ENCODE measurements around the gene DDX10. TPM values are rescaled to one million over a fixed set of nuclear protein-coding genes. Genes with fewer than 3 reads are reported as not detected.

Gene DDX10
- total RNA-seq, 1 experiment from 2014 or later, result 78.3 TPM

DNA sequence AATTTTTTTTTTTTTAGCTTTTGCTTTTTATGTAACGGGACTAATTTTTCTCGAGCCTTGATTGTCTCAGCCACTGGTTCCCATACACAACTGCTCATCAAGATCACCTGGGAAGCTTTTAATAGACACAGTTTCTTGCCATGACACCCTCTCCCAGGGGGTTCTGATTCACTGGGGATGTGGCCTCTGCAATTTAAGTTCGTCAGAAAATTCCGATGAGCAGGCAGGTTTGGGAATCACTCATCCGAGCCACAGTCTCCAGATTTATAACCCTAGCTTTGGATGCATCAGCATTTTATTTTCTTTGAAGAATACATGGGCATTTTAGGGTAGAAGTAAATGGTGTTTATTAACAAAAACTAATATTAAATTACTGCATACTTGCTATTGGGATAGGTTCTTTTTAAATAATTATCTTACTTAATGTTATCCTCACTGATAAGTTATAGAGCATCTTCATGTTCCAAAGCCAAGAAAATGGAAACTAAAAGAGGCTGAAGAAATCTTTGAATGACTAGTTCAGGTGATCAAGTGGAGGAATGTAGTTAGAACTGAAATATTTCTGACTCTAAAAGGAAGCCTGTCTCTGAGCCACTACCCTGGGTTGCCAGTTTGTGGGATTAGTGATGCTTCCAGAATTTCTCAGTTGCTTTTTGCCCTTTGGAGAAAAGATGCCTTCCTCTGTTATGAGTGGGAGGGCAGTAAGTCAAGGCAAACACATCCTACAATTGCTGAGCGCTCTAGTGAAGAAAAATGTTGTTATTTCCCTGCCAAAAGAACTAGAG, 319.0 kb downstream of the DDX10 start:
- peaks cover 11% of the 10 kb centered on the region for H3K27me3 Mint-ChIP-seq (ENCODE audit: insufficient read depth, unreplicated experiment)
- Histone ChIP-seq H3K9me3 (no peaks in the 10 kb centered on the region), H3K4me3 (ENCODE audit: low read depth, low read length) (no peak overlapping the region), H3K4me1 (no peaks in the 10 kb centered on the region), H3K36me3 (ENCODE audit: control insufficient read depth, insufficient read depth, low read length) (no peaks in the 10 kb centered on the region), H3K27me3 (replicated peaks; ENCODE audit: control insufficient read depth, insufficient read depth, low read length) (no peaks in the 10 kb centered on the region)
- H3K9me3 Mint-ChIP-seq (ENCODE audit: unreplicated experiment), result no peaks in the 10 kb centered on the region
- CTCF ChIA-PET, result interaction anchor here (0.6 kb wide), 1 partner anchor 84 kb away, joined by 3 read pairs; no protein-coding TSS in a partner anchor
- TF ChIP-seq CTCF (IDR thresholded peaks at IDR 0.05; ENCODE audit: insufficient read depth in 1 of 2, low read depth in 1 of 2, low read length in 1 of 2, severe bottlenecking in 1 of 2, unreplicated experiment in 1 of 2), result no peak
- DNase-seq, result no peak
- no peak overlapping the region for H3K4me3 Mint-ChIP-seq (ENCODE audit: unreplicated experiment)
- no peaks in the 10 kb centered on the region for H3K4me1 Mint-ChIP-seq (ENCODE audit: low read depth, unreplicated experiment)
- intact Hi-C loops (cut with micrococcal nuclease; ENCODE audit: unreplicated experiment), result no loop called here
- POLR2A ChIA-PET, result interaction anchor here (0.6 kb wide), 1 partner anchor 65 kb away, joined by 3 read pairs; no protein-coding TSS in a partner anchor
- H3K36me3 Mint-ChIP-seq (ENCODE audit: insufficient read depth, unreplicated experiment), result no peaks in the 10 kb centered on the region
- BruUV-seq (replicated peaks), result no TSS peak
- H3K27ac Mint-ChIP-seq (ENCODE audit: unreplicated experiment), result no peak overlapping the region

DNA sequence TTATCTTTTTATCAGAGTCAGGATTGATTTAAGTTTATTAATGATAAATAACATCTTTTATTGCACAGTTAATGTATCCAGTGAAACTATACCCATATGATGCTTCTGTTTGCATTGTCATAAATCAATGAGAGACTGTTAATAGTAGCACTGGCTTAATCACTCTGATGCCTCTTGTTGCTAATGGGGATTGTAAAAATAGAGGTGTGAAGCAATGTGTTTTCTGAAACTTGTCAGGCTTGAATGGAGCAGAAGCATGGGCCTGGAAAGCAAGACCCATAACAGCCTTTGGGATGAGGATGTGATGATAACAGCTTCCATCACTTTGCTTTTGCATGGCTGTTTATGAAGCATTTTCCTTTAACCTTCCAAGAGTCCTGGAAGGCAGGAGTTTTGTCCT, 319.7 kb downstream of the DDX10 start:
- H3K4me3 ChIP-seq (ENCODE audit: low read depth, low read length), result no peak overlapping the region
- ChIA-PET CTCF (no interaction called here), POLR2A (no interaction called here)
- no peaks in the 10 kb centered on the region for H3K9me3 Mint-ChIP-seq (ENCODE audit: unreplicated experiment)
- no peaks in the 10 kb centered on the region for H3K27me3 ChIP-seq (replicated peaks; ENCODE audit: control insufficient read depth, insufficient read depth, low read length)
- H3K27me3 Mint-ChIP-seq (ENCODE audit: insufficient read depth, unreplicated experiment), result peaks cover 11% of the 10 kb centered on the region
- BruUV-seq (replicated peaks), result no TSS peak
- no peak overlapping the region for H3K27ac Mint-ChIP-seq (ENCODE audit: unreplicated experiment)
- DNase-seq, result no peak
- no peaks in the 10 kb centered on the region for H3K36me3 ChIP-seq (ENCODE audit: control insufficient read depth, insufficient read depth, low read length)
- H3K4me1 Mint-ChIP-seq (ENCODE audit: low read depth, unreplicated experiment), result no peaks in the 10 kb centered on the region
- no peak for TF ChIP-seq CTCF (IDR thresholded peaks at IDR 0.05; ENCODE audit: insufficient read depth in 1 of 2, low read depth in 1 of 2, low read length in 1 of 2, severe bottlenecking in 1 of 2, unreplicated experiment in 1 of 2)
- intact Hi-C loops (cut with micrococcal nuclease; ENCODE audit: unreplicated experiment), result no loop called here
- no peaks in the 10 kb centered on the region for H3K9me3 ChIP-seq
- H3K4me1 ChIP-seq, result no peaks in the 10 kb centered on the region
- H3K36me3 Mint-ChIP-seq (ENCODE audit: insufficient read depth, unreplicated experiment), result no peaks in the 10 kb centered on the region
- H3K4me3 Mint-ChIP-seq (ENCODE audit: unreplicated experiment), result no peak overlapping the region

DNA sequence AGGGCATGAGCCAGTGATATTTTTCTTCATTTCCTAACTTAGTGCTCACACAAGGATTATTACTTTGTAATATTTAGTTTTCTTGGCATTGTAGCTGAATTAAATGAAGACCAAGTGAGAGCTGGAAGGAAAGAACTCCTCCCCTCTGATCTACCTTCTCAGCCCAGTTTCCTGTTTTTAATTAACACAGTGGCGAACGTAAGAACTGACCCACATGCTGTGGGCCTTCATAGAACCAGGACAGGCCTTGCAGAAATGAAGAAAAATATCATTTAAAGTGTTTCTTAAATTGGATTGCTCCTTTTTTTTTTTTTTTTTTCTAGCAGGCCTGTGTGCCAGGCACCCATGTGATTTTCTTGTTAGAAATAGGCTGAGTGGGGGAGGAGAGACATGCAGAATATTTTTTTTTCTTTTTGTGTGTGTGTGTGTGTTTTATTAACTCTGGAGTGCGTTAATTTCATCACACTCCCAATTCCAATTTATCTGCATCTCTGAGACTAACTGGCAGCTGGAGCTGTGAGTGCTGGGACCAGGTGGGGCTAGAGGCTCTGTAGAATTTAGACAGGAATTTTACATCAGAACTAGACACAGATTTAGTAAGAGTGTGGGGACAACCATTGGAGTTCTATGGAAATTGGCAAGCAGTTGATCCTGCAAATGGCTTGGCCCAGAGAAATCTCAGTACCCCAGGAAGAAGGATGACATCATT, 320.5 kb downstream of the DDX10 start:
- H3K27me3 ChIP-seq (replicated peaks; ENCODE audit: control insufficient read depth, insufficient read depth, low read length), result no peaks in the 10 kb centered on the region
- Mint-ChIP-seq H3K9me3 (ENCODE audit: unreplicated experiment) (no peaks in the 10 kb centered on the region), H3K27me3 (ENCODE audit: insufficient read depth, unreplicated experiment) (peaks cover 11% of the 10 kb centered on the region), H3K4me1 (ENCODE audit: low read depth, unreplicated experiment) (no peaks in the 10 kb centered on the region), H3K36me3 (ENCODE audit: insufficient read depth, unreplicated experiment) (no peaks in the 10 kb centered on the region), H3K4me3 (ENCODE audit: unreplicated experiment) (no peak overlapping the region), H3K27ac (ENCODE audit: unreplicated experiment) (no peak overlapping the region)
- no TSS peak for BruUV-seq (replicated peaks)
- POLR2A ChIA-PET, result no interaction called here
- no peaks in the 10 kb centered on the region for H3K4me1 ChIP-seq
- no peaks in the 10 kb centered on the region for H3K36me3 ChIP-seq (ENCODE audit: control insufficient read depth, insufficient read depth, low read length)
- no peak overlapping the region for H3K4me3 ChIP-seq (ENCODE audit: low read depth, low read length)
- no peak for TF ChIP-seq CTCF (IDR thresholded peaks at IDR 0.05; ENCODE audit: insufficient read depth in 1 of 2, low read depth in 1 of 2, low read length in 1 of 2, severe bottlenecking in 1 of 2, unreplicated experiment in 1 of 2)
- no peak for DNase-seq
- CTCF ChIA-PET, result no interaction called here
- H3K9me3 ChIP-seq, result no peaks in the 10 kb centered on the region
- intact Hi-C loops (cut with micrococcal nuclease; ENCODE audit: unreplicated experiment), result no loop called here

All from Caco-2 (cell line).